Mesenteric fat pad (tissue), 1 donor: ENCODE results near the gene SYNDIG1. TPM values are rescaled to one million over a fixed set of nuclear protein-coding genes. Genes with fewer than 3 reads are reported as not detected.

Experiments used
- DNase-seq: peaks from one replicate; pipeline ENCODE4 v3.0.0-alpha.2; 2020; ENCODE audit warnings: low spot score
- total RNA-seq: library from RNA; stranded (reverse); fragmentation: NEBNext Ultra II Directional; extraction: Animal tissue kit (Norgen Biotek cat#: 25700); gene quantifications from one replicate; pipeline ENCODE4 v1.2.1, GENCODE V29; 2021
- donor health status: DM: yes; HTN: yes; CAD: no.

The SYNDIG1 gene
- total RNA-seq, 1 donor from 2014 or later: 0.77 TPM

GRCh38 chr20:24684956-24685691, 215.7 kb downstream of the SYNDIG1 start:
- DNase-seq: peak; percentile 76

GRCh38 chr20:24685736-24686135, 216.3 kb downstream of the SYNDIG1 start:
- DNase-seq: no peak

DNA sequence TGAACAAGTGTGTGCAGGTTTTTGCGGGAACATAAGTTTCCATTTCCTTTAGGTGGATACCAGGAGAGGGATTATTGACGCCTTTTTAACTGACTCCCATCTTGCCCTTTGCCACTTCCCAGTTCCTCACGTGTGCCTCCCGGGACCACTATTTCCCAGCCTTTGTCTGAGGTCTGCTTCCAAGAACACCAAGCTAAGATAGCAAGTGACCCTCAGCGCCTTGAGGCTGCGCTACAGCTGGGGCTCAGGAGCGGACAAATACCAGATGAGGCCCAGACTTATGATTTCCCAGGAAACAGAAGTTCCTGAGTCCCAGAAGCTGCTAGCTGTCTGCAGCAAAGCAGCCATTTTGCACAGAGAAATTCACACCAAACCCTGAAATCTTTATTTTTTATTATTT, 216.7 kb downstream of the SYNDIG1 start:
- peak; percentile 14 for DNase-seq

- DNase-seq: peak; percentile 55
These were observed 221.0 kb downstream of the SYNDIG1 start for GRCh38 chr20:24690408-24690807.

DNA sequence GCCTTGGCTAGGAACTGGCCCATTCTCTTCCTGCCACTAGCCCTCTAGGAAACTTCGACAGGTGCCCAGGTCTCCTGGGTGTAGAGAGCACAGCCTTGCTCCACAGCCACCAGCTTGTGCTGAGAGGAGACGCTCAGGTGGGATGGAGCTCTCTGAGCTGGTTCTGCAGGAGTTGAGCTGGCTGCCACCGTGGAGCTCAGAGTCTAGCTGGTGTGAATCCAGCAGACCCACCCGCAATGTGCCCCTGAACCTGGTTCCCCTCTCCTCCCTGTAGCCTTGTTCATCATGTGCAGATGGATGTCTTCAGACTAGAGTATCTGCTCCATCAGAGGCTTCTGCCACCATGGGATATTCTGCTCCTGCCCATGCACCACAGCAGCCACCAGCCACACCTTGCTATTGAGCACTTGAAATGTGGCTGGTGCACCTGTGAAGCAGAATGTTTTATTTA, 222.5 kb downstream of the SYNDIG1 start:
- peak; percentile 83 for DNase-seq

GRCh38 chr20:24692446-24693200, 223.2 kb downstream of the SYNDIG1 start:
- peak; percentile 82 for DNase-seq

GRCh38 chr20:24693466-24694156, 224.2 kb downstream of the SYNDIG1 start:
- peak; percentile 55 for DNase-seq

DNA sequence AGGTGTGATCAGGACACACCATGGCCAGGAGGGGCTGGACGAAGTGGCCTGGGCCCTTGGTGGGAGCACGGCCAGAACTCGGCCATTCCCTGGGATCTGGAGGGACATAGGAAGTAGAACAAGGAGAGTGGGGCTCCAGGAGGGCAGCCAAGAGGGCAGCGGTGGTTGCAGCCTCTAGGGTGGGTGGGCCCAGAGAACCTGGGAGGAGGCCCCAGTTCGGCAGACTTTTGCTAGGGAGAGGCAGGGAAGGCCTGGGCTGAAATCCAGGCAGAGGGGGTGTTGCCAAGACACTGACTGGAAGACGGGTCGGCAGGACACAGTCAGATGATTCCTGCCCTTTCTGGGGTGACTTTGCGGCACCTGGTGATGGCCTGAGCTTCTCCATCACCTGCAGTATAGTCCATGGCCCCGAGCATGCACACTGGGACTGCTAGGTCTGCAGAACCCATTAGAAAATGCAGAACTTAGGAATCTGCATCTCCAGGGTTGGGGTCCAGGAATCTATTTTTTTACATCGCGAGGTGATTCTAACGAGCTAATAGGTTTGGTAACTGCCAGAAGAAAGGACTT, 224.8 kb downstream of the SYNDIG1 start:
- peak; percentile 73 for DNase-seq

- DNase-seq: peak; percentile 82
These were observed 225.5 kb downstream of the SYNDIG1 start for GRCh38 chr20:24694727-24695528.

DNA sequence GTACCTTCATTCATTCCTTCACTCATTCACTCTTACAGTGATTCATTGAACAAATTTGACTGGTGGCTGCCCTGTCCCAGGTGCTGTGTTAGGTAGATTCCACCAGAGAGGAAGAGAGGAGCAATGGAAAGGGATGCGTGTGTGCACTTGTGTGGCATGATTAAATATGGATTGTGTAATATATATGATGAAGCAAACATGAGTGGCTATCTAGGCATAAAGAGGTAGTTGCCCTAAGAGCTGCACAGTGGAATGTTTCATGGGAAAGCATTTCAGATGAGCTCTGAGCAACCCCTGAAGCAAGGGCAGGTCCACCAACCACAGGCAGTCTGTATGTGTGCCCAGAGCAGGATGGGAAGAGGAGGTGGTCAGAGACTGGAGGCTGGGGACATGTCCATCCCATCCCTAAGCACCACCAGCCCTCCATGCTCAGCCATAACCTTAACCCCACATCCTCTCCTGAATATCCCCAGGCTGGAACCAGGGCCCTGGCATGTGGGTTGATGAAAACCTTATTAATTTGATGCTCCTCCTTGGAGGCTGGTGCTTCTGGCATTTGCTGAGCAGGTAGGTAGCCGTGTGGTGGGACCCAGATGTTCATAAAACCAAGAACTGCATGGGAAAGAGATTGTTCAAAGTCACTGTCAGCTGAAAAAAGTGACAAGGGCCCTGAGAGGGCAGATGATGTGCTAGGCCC, 226.2 kb downstream of the SYNDIG1 start:
- no peak for DNase-seq

DNA sequence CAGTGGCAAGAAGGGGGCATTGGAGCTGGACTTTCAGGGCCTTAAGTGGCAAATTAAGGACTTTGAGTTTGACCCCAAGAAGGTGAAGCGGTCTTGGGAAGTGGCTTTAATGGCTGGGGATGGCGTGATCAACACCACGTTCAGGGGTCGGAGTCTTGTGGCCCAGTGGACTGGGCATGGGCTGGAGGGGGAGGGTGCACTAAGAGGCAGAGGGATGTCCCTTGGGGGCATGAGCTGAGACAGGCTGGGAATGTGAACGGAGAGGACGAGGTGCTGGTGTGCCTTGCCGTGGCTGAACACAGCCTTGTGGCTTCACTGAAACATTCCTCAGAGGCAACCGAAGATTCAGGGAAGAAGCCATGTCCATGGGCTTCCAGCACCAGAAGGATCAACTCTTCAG, 227.0 kb downstream of the SYNDIG1 start:
- peak; percentile 67 for DNase-seq

DNA sequence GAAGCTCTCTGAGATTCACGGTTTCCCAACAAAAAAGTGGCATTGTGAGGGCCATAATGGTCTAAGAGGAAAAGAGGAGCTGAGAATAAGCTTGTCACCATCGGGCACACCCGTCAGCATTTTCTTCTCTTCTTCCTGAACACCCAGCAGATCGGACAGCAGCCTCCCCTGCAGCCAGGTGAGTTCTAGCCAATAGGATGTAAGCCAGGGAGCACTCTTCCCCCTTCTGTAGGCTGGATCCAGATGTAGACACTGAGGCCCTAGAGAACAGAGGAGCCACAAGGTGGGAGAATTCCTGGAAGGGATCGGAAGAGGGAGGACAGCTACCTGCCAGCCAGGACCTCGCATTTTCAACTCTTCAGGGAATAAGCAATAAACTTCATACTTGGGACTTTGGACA, 228.0 kb downstream of the SYNDIG1 start:
- no peak for DNase-seq

DNA sequence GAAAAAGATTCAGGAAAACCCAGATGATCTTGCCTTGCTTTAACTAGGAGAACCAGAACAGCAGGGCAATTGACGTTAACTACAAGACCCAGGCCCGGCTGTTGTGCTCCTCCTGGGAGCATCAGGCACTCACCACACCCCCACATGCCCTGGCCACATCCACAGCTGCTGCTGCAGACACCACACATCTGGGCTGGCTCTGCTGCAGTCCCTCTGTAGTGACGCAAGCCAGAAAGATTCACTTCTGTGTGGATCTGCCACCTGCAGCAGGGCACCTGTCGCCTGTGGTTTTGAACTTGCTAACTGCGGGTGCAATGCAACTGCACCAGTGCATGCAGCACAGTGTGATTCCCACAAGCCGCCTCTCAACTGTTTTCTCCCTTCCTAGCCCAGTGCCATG, 228.8 kb downstream of the SYNDIG1 start:
- DNase-seq: peak; percentile 64

DNA sequence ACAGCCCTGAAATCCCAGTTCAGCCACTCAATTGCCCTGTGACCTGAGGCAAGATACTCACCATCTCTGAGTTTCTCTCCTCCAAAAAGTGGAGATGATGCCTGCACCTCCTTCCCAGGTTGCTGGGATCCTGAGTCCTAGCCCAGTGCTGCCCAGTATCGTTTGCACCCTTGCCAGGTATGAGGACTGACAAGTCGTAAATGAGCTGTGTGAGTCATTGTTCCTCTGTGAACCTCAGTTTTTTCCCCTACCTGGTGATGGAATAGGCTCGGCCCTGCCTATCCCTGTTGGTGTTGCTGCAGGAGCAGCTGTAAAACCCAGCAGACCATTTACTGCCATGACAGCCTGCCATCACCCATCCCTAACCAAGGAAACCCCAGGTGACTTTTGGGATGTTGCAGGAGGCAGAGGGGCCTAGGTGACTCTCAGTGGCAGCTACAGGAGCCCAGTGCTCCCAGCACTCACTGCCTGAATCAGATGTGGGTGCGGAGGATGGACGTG, 229.3 kb downstream of the SYNDIG1 start:
- DNase-seq: peak; percentile 45

DNA sequence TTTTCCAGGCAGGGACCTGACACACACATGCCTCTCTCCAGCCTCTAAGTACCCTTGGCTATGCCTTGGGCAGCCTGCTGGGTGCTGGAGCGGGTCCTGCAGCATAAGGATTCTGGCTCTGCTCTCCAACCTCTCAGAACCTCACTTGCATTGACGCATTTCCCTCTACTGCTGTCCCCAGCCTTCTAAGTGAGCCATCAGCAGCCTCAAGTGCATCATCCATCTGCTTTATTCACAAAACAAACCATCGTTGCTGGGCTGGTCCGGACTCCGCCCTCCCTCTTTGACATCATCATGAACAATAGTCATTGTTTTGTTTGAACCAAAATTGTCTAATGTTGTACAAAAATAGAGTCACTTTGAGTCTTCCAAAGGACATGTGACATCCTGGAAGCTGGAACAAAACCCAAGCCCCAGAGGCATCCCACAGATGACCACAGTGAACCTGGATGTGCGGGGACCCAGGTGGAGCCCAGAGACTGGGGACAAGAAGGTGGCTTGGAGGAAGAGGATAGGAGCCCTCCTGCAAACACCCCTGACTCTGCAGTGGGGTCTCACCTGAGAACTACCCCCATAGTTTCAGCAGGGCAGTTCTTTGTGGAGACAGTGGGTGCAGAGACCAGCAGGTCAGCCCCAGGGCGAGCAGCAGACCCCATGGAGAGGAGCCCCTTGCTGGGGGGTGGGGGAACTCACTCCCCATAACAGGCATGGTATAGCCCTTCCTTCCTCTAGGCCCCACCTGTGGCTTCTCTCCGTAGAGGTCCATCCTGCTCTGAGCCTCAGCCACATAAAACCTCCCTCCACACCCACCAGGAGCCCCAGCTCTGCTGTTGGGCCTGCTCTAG, 230.1 kb downstream of the SYNDIG1 start:
- peak; percentile 60 for DNase-seq

DNA sequence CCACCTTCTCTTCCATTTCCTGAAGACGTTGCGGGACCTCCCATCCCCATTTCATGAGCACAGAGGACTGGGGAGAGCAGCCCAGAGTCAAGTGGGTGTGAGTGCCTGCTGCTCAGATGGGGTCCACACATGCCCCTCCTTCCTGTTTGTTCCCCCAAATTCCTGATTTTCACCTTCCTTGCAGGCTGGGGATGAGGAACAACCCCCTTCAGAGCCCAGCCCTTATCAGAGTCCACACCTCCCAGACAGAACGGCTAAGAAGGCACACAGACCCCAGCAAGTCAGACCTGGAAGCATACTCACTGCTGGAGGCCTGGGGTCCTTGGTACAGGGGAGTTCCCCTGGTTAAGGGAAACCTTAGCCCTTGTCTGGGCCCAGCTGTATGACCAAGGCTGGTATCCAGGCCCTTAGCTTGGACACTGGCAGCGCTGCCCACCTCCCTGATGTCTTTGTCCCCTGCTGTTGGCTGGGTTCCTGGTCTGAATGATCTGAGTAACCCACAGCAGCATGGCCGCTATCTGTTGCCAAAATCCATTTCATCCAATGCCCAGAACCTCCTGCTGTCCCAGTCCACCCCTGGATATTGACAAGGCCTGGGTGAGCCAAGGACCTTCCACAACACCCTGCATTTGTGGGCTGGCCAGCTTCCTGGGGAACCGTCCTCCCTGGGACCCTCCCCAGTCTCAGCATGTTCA, 230.9 kb downstream of the SYNDIG1 start:
- peak; percentile 79 for DNase-seq

- peak; percentile 67 for DNase-seq
These were observed 231.6 kb downstream of the SYNDIG1 start for GRCh38 chr20:24701027-24701426.

- DNase-seq: no peak
These were observed 232.2 kb downstream of the SYNDIG1 start for GRCh38 chr20:24701668-24702067.
